Measurements from ENCODE around the gene PANK4. TPM values are rescaled to one million over a fixed set of nuclear protein-coding genes. Genes with fewer than 3 reads are reported as not detected.

The PANK4 gene
- total and polyA plus RNA-seq, 9 of the 15 experiments (the other 6 are each of a cell fraction or from before 2014, with no cell fraction given): 0.93 to 55.6 (median 31.5) TPM

- peak; percentile 42; the same call in 1 of the 2 replicates for TF ChIP-seq POLR2G (IDR thresholded peaks at IDR 0.05; ENCODE audit: low read depth, low read length)
- no peak for TF ChIP-seq HOMEZ (CRISPR knock-in tag; IDR thresholded peaks at IDR 0.05)
- POLR2A ChIA-PET: interaction anchor here (0.5 to 1.3 kb wide), 2 partner anchors 9 to 14 kb away, joined by 3 to 5 read pairs; no protein-coding TSS in a partner anchor
- no peak overlapping the region; a peak in 1 of 4 replicates for H3K9ac ChIP-seq (ENCODE audit: insufficient read depth in 1 of 2, low read depth in 2 of 2, low read length in 2 of 2)
- FAIRE-seq: no peak
- H3K27me3 ChIP-seq (ENCODE audit: control insufficient read depth in 2 of 2, insufficient read depth in 2 of 2, low read length in 2 of 2): peaks cover 0 to 2% of the 10 kb centered on the region in 2 experiments; a peak in 2 of 5 replicates
- H3K27ac ChIP-seq (ENCODE audit: extremely low read depth, low read depth, low read length): no peak overlapping the region
- H3K4me2 ChIP-seq (ENCODE audit: insufficient read depth, low read length): no peak overlapping the region
- peaks cover 3% of the 10 kb centered on the region; the same call in 1 of the 2 replicates for H4K20me1 ChIP-seq (replicated peaks; ENCODE audit: control insufficient read depth, insufficient read depth, low read length)
- WGBS (ENCODE audit: insufficient coverage, low coverage, missing lambda C conversion rate): 95% methylated on average over 25 of the region's 27 CpGs
- no peak overlapping the region for H3K4me3 ChIP-seq
- intact Hi-C loops (cut with micrococcal nuclease) (no loop called here), in situ Hi-C loops (cut with MboI) (no loop called here)
- H3K9me1 ChIP-seq (ENCODE audit: control insufficient read depth, insufficient read depth, low read length): peaks cover 2% of the 10 kb centered on the region
- no peaks in the 10 kb centered on the region for H3K79me2 ChIP-seq (ENCODE audit: control insufficient read depth, insufficient read depth, low read length)
- DNase-seq (ENCODE audit: extremely low read depth in 1 of 4, low spot score in 3 of 4): no peak
- no peaks in the 10 kb centered on the region for H3K9me3 ChIP-seq (replicated peaks; ENCODE audit: control insufficient read depth, insufficient read depth, low read depth, low read length)
- ATAC-seq: no peak
- H2AFZ ChIP-seq (ENCODE audit: low read depth, low read length): no peak overlapping the region
- peaks cover 0 to 51% of the 10 kb centered on the region in 2 experiments; a peak in 2 of 5 replicates for H3K4me1 ChIP-seq (replicated peaks in 1 of 2; ENCODE audit: control insufficient read depth in 2 of 2, insufficient read depth in 2 of 2, low read length in 2 of 2)
- no TSS peak for BruUV-seq (replicated peaks)
- CTCF ChIA-PET (ENCODE audit: low intra/inter-chr PET ratio): no interaction called here
- H3K36me3 ChIP-seq (ENCODE audit: control insufficient read depth, insufficient read depth, low read length): peaks cover 79% of the 10 kb centered on the region; the same call in 2 of the 3 replicates
These were observed 15.8 kb downstream of the PANK4 start for GRCh38 chr1:2510366-2511155.
